IPS DF 19.7 (cell line): ENCODE results near the gene FAM8A1.
"Not testable (repeated sequence)": the region's sequence is repeated elsewhere in the genome, so short reads cannot be mapped to it uniquely, and the experiment has no call there.

Experiments used
- DNase-seq: peaks from one replicate; pipeline ENCODE4 v3.0.0-alpha.2; 2013; ENCODE audit warnings: low read depth, low spot score

The FAM8A1 gene

GRCh38 chr6:17599877-17600526 is at the start of gene FAM8A1:
FAM8A1 (plus strand) TSS chr6:17600302; CDS start chr6:17600410, 108 bp downstream.
- peak; percentile 71 for DNase-seq

DNA sequence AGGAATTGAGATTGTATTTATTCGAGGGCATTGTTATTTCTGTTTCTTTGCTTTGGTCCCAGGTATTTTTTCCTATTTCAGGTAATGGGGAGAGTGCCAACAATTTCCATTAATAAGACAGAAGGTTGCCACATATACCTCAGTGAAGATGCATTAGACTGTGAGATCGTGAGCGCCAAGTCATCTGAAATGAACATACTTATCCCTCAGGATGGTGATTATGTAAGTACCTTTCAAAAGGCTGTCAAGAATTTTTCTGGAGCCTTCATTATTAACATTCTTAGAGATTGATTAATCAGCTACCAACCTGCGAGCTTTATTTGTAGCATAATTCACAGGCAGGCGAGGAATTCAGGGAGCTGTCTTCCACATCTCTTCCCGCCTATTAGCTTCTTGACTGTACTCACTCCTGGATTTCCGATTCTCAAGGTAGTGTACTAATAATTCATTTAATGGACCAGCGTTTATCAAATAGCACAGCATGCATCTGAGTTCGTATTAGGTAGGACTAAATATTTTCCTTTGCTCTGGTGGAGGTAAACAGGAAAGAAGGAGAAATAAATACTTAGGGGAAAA is 48.6 kb upstream of the FAM8A1 start:
- no peak for DNase-seq

DNA sequence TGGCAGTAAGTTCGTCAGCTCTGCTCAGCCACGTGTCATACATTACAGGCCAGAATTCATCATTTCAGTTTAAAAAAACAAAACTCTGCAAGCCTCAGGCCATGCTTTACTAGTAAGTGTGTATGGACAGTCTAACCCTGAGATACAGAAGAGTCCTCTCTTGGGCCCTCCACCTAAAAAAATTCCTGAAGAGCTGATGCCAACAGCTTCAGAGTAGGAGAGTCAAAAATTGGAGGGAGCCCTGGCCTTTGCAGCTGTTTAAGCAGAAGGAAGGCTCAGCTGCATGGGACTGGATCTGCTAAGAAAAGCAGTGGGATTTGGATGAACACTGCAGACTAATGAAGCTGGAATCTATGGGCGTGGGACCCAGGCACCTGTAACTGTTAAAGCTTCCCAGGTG is 47.2 kb upstream of the FAM8A1 start:
- no peak for DNase-seq

- DNase-seq = no peak
Observed at GRCh38 chr6:17556014-17556413, 44.1 kb upstream of the FAM8A1 start.

- no peak for DNase-seq
Observed at GRCh38 chr6:17562636-17563035, 37.5 kb upstream of the FAM8A1 start.

GRCh38 chr6:17565399-17565798 is 34.7 kb upstream of the FAM8A1 start:
- no peak for DNase-seq

GRCh38 chr6:17574866-17575560 is 25.1 kb upstream of the FAM8A1 start:
- no peak for DNase-seq

DNA sequence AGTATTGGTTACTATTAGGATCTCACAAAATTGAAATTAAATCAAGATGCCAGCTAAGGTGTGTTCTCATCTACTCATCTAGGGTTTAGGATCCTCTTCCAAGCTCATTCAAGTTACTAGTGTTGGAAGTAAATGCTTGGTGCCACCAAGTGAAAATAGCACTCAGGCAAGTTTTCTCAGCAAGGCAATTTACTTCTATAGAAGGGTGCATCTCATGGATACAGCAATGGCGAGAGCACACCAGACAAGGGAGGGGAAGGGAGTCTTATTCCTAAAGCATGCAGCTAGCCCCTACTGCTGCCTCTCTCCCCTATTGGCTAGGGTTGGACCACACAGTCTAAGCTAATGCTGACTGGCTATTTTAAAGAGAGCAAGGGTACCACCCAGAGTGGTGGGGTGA is 23.0 kb upstream of the FAM8A1 start:
- no peak for DNase-seq

DNA sequence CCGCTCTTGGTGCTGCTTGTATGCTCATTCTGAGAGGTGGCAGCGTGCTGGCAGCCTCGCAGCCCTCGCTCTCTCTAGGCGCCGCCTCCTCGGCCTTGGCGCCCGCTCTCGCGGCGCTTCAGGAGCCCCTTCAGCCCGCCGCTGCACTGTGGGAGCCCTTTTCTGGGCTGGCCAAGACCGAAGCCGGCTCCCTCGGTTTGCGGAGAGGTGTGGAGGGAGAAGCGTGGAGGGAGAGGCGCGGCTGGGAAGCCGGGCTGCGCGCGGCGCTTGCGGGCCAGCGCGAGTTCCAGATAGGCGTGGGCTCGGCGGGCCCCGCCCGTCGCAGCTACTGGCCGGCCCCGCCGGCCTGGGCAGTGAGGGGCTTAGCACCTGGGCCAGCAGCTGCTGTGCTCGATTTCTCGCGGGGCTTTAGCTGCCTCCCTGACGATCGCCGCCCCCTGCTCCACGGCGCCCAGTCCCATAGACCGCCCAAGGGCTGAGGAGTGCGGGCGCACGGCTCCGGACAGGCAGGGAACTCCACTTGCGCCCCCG is 19.5 kb upstream of the FAM8A1 start:
- DNase-seq = no peak

GRCh38 chr6:17581282-17581681 is 18.8 kb upstream of the FAM8A1 start:
- DNase-seq = not testable (repeated sequence)

DNA sequence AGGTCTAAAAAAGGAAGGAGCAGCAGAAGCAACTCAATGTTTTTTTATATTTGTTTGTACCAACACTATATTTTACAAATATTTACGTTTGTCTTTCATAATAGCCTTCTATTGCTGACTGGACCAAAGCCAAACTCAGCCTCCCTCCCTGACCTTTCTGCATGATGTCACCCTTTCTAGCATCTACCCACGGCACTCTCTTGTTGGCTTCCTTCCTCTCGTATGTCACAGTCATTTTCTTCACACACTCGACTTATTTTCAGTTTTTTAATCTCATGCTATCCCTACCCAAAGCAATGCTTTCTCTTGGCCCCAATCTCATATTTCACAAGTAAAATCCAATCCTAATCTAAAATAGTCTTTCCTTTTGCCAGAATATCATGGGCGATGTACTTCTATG is 16.3 kb upstream of the FAM8A1 start:
- no peak for DNase-seq

- no peak for DNase-seq
Observed at GRCh38 chr6:17584241-17584803, 15.8 kb upstream of the FAM8A1 start.

- DNase-seq = no peak
Observed at GRCh38 chr6:17585766-17586490, 14.2 kb upstream of the FAM8A1 start.

GRCh38 chr6:17586623-17587022 is 13.5 kb upstream of the FAM8A1 start:
- not testable (repeated sequence) for DNase-seq

GRCh38 chr6:17588011-17588410 is 12.1 kb upstream of the FAM8A1 start:
- DNase-seq = no peak

- DNase-seq = no peak
Observed at GRCh38 chr6:17589406-17590096, 10.6 kb upstream of the FAM8A1 start.

- no peak for DNase-seq
Observed at GRCh38 chr6:17591287-17591686, 8.8 kb upstream of the FAM8A1 start.

- DNase-seq = no peak
Observed at GRCh38 chr6:17593246-17593645, 6.9 kb upstream of the FAM8A1 start.

DNA sequence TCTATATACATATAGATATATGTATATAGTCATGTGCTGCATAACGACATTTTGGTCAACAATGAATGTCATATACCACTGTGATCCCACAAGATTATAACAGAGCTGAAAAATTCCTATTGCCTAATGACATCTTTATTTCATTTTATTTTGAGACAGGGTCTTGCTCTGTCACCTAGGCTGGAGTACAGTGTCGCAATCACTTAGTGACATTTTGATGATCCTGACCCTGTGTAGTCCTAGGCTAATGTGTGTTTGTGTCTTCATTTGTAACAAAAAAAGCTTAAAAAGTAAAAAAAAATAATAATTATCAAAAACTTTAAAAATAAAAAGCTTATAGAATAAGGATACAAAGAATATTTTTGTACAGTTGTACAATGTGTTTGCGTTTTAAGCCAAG is 4.0 kb upstream of the FAM8A1 start:
- DNase-seq = no peak

- no peak for DNase-seq
Observed at GRCh38 chr6:17600527-17601385, 654 bp downstream of the FAM8A1 start.
